ENCODE results near the gene RBM7.
A peak's percentile ranks its signal among the peaks of the same experiment; 100 is the strongest.

RBM7 gene

DNA sequence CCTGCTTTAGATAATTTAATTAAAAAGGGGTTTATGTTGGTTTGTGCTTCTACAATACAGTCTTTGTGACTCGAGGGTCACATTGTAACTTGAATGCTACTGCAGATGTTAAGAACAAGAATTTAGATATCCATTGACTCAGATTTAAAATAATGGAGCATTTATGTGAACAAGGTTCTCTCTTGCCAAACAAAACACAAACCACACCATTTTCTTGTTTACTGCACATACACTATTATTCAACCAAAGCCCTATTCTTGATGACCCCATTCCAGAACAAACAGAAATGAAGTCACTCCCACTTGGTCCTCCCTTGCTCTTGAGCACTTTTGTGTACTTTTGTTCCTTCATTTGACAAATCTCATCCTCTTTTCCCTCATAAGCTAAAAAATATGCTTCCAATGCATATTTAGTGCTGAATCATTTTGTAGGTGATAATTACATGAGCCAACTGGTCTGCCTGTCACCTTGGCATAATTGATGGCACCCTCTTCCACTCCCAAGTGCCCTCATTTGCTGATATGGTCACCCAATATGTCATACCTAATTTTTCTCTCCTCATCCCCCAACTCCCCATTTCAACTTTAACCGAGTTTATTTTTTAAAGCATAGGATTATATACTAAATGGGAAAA is 3.0 kb upstream of the RBM7 start:
- no peak for DNase-seq

DNA sequence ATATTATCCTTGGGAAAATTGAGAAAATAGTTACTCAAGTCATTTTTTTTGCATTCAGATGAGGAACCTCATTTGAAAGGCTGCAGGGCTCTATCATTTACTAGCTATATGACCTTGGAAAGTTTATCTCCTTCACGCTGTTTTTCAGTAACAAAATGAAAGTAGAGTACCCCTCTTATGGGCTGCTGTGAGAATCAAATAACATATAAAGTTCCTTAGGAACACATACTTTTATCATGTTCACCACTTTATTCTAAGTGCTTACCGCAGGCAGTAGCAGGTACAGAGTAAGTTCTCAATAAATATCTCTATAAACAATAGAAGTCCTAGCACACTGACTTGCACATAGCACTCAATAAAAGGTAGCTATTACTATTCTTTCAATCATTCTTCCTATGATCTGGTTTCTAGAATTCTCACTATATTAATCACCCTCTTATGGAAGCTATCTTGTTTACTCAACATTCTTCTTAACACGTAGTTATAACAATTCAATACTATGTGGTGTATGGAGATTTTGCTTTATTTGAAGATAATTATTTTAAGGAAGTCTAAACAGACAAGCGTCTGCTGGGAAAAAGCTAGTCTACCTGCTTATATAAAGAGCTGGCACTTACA is 2.1 kb upstream of the RBM7 start:
- no peak for DNase-seq

DNA sequence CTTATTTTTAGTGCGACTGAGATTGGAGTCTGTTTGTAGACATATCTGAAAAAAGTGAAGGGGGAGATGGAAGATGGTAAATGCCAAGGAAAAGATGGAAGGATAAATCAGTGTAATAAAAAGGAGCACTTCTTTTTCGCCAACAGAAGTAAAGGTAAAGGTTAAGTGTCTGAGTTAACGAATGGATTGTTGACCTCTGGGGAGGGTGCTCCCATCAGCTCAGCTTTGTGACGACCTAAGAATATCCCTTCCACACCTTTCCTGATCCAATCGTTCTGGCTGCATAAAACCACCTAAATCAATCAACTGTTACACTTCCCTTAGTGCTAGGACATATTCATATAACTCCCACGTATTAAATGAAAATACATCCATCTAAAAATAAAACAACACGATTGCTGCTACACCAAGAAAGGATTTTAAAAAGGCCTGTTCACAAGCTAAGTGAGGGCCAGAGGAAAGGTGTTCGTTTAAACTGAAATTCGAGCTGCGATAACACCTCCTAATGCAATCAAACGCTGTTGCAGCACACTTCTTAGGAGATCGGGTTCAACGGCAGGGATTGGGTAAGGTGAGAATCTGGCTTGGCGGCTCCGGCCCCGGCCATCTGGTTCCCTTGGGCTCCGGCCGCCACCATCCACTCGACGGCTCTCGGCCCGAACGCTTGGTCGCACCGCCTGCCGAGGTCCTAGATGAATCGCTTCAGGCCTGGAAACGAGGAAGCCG is 813 bp upstream of the RBM7 start:
- DNase-seq = no peak

DNA sequence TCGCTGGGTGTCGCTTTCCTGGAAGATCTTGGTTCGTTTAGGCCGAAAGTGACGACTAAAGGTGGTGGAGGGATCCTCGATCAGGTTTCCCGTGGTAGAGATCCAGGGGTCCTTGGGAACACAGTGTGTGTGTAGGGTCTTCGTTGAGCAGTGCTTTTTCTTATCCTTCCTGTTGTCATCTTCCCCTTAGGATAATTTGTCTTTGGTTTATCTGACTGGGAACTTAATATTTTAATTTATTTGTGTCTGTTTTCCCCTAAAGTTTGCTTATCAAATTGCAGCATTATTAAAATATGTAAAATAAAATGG is 403 bp downstream of the RBM7 start:
- DNase-seq = no peak

DNA sequence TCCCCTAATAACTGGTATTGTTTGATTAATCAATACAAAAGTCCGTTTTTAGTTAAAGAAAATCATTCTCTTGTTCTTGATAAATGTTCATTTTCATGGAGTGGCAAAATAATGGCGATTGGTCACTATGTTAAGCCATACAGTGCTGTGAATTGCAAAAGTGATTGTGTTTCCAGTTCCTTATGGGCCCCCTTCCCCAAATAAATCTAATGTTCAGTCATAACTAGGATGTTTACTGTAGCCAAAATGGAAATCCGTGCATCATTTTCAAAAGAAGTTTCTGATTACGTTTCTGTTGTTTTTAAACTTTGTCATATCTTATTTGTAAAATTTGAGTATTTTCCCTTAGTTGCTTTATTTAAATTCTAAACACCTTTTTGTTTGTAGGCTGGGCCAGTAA is 845 bp downstream of the RBM7 start:
- DNase-seq = no peak

DNA sequence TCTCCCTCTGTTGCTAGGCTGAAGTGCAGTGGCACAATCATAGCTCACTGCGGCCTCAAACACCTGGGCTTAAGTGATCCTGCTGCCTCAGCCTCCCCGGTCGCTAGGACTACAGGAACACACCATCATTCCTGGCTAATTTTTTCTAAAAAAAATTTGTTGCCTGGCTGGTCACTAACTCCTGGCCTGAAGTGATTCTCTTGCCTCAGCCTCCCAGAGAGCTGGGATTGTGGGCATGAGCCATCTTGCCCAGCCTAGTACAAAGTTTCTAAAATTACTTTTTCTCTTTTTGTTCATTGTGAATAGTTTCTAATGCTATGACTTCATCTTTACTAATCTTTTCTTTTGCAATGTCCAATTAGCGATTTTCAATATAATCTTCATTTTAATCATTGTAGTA is 12.5 kb downstream of the RBM7 start:
- DNase-seq = no peak

DNA sequence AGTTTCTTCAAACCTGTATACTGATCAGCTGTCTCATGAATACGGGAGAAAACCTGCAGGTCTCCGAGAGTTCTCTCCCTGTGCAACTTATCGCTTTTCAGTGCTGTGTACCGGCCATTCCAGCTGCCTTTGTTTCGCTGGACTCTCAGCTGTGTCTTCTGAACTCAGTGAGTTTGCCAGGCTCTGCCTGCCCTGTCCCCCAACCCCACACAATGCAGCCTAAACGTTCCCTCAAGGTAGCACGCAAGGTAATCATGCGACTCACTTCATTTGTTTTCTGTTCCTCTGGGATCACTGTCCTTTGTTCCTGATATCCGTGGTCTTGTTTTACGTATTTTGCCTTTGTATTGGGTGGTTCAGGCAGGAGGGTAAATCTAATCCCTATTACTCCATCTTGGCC is 13.5 kb downstream of the RBM7 start:
- no peak for DNase-seq

DNA sequence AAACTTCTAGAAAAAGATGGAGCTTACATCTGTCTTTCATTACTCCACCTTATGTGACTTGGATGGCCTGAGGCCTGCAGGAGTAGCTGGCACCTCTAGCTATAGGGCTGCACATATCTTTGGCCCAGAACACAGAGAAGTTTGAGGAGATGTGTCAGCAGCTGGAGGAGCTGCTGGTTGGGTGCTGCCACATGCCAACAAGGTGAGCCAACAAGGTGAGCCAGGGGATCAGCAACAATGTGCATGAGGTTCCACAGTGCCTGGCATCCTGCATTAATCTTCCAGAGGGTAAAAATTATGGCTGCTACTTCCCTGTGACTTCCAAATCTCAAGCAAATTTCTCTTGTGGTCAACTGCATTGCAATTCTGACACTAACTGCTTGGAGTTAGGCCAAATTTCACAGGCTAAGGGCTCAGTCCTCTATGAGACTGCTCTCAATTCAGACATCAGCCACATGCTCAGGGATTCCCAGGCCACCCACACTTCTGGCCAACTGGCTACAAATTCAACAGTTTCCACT is 16.0 kb downstream of the RBM7 start:
- no peak for DNase-seq

DNA sequence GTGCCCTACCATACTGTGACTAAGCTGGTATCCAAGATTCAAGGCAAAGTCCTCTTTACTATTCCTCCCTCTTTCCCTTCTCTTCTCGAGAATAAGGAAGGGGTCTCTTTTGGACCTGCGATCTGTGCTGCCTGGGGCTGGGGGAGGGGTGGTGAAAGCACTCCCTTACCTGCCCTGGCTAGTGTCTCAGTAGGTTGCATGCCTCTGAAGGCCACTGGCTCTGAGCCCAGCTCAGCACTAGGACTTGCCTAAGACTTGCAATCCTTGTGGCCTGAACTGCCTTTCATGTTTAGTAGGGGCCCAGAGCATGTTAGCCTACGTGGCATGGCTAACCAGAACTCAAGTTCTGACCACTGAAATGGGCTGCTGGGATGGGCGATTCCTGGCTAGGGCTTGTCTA is 25.8 kb downstream of the RBM7 start:
- DNase-seq = no peak

DNA sequence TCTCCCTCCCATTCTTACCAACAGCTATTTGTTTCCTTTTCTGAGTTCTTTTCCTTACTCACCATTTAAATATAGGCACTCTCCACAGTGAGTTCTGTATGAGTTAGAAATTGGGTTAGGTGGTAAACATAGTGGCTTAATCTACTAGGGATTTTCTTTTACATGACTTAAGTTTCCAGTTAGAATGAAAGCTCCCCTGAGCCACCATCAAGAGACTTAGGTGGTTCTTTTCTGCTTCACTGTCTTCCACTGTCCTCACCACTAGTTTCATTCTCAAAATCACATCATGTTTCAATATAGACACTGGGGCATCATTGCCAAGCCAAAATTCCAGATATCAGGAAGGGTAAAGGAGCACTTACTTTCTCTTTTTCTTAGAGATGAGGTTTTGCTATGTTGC is 29.8 kb downstream of the RBM7 start:
- no peak for DNase-seq

DNA sequence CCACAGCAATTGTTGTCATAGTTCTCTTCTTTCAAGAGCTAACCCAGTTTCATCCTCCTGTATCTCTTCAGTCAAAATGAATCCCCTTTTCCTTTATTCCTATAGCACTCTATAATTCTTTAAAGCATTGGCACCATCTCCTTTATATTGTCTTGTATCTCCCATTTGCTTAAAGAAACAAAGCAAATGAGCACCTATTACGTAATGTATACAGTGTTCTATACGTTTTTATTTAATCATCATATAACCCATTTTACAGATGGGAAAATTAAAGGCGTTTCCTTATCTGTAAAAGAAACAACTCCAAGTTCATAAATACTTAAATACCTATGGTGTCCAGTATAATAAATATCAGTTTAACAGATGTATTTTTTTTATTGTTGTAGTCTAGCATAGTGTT is 32.4 kb downstream of the RBM7 start:
- DNase-seq = no peak

DNA sequence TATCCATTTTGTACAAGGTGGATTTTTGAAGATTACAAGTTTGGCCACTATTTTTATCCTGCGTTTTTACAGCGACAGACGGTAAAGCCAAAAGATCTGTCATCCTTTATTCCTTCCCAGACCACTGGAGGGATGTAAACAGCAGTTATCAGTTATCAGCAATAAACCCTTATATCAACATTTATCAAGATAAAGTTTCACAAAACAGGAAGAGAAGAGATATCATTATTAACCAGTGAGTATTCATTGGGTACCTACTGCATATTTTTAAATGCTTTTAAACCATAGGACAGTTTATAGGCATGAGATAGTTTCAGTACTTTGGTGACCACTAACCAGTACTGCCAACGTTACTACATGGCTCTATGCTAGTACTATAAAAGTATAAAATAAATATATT is 32.9 kb downstream of the RBM7 start:
- no peak for DNase-seq

DNA sequence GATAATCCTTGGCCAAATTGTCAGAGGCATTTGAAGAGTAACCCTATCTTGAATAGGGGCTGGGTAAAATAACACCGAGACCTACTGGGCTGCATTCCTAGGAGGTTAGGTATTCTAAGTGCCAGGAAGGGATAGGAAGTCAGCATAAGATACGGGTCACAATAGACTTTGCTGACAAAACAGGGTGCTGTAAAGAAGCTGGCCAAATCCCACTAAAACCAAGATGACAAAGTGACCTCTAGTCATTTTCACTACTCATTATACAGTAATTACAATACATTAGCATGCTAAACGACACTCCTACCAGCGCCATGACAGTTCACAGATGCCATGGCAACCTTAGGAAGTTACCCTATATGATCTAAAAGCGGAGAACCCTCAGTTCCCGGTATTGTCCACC is 37.8 kb downstream of the RBM7 start:
- DNase-seq = no peak

DNA sequence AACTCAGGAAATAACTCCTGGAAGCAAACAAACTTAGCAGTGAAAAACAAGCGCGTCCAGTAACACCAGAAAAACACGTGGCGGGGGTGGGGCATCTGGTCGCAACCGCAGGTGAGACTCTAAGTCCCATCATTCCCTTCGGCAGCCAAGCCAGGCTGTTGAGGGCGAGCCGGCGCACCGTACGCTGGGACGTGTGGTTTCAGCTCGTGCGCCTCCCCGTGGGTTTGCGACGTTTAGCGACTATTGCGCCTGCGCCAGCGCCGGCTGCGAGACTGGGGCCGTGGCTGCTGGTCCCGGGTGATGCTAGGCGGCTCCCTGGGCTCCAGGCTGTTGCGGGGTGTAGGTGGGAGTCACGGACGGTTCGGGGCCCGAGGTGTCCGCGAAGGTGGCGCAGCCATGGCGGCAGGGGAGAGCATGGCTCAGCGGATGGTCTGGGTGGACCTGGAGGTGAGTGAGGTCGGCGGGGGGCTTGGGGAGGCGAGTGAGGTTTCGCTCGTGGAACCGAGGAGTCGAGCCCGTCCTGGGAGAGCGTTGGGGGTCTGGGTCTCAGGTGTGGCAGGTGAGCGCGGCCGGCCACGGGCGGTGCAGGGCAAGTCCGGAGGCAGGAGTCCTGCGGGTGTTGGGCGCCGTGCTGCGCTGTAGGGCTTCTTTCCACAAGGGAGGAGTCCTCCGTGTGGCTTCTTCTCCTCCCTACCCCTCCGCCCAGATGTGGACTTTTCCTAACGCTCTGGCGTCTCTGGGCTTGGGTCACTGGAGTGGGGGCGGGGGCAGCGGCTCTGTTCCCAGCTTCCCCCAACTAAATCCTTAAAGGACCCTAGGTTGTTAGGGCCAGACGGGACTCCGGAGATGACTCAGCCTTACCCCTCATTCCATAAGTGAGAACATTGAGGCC is 39.0 kb downstream of the RBM7 start, which contains the start of gene REXO2:
Gene REXO2 (plus strand): TSS at position 239 of the 892 bp plus-strand sequence. CDS start 62 bp downstream, at position 301.
- DNase-seq = peak; percentile 94

DNA sequence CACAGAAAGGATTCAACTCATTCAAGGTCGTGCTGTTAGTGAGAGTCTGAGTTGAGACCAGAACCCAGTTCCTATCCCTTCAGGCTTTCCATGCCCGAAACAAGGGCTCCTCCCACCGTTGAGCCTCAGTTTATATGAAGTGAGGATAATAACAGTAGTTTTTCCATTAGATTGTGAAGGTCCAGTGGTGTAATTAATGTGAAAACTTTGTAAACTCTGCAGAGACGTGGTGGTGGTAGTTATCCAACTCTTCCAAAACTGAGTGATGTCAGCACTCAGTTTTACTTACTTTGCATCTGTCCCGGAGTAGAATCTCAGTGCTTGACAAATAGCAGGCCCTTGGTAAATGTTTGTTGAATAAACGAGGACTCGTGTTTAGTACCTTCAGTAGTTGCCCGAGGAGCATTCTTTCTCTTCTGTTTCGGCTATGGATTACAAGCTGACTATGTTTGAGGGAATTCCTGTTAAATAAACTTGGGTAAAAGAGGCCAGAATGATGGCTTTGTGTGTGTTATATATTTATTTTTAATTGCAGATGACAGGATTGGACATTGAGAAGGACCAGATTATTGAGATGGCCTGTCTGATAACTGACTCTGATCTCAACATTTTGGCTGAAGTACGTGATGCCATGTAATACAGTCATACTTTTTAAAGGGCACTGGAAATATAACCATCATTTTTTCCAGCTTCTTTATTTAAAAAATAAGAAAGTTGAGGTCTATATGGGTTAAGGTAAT is 39.8 kb downstream of the RBM7 start:
- no peak for DNase-seq

DNA sequence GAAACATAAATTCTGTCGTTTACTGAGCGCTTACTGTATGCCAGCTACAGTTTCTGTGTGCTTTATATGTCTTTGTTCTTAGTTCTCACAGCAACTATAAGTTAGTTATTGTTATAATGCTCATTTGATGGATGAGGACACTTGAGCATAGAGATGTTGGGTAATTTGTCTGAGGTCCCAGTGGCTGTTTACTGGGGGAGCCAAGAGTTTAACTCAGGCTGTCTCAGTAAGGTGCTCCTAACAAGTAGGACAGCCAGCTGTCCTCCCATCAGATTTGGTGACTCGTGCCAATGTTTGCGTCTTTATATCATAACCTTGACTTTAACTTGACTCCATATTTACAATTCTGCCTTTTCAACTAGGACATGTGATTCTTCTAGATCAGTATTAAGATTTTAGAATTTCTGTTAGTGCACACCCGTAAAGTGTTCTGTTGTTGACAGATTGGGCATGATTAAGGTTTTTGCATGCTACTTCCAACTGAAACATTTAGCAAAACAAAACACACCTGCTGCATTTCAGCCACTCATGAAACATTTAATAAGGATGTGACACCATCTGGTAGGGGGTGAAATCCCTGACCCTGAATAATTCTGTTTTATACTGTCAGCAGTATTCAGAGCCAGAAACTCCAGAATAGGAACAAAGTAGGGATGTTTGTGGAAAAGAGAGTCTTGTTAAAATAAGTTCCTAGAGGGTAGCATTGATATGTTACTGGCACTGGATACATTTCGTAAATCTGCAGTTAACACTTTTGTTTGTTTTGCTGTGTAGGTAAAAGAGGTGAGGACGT is 40.7 kb downstream of the RBM7 start:
- no peak for DNase-seq

DNA sequence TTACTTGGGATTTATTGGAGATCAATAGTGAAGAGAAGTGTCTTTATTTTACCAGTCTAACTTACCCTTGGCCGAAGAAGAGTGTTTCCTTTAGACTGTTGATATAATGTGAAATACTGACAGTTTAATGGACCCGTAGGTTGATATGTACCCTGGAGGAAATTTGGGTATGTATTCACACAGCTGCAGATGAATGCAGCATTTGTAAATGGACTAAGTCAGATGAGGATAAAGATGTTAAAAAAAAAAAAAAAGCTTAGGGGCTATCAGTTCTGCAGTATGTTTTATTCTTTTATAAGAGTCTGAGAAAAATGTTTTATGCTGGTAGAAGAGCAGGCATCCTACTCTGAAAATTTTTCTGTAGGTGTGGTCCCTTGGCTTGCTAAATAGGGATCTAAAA is 41.5 kb downstream of the RBM7 start:
- DNase-seq = no peak

DNA sequence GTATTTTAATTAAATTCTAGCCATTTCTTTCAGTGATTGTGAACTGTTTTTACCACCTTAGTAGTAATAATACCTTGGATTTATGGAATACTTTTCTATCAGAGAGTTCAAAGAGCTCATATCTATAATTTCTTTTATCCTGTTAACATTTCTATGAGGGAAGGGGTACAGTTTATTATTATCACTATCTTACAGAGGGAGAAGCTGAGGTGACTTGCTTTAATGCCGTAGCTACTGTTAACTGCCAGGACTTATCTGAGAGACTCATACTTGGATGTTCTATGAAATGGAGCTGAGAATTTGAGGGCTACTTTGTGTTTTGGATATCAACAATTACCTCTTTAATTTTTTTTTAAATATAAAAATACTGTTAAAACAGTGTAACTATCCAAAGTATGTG is 42.1 kb downstream of the RBM7 start:
- DNase-seq = no peak

DNA sequence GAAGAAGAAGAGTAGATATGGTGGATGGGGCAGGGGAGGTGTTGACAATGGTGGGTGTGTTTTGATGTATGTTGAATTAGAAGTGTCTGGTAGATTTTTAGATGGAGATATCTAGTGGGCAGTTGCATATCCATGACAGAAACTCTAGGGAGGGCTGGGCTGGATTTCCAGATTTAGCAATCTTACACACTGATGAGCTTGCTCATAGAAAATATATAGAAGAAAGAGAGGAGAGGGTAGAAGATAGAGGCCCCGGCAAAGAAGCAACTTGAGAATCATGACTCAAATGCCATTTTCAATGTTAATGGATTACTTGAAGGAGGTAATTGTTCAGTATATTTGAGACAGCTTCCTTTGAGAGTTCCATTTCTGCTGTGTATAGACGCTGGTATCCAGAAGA is 47.0 kb downstream of the RBM7 start:
- DNase-seq = no peak

DNA sequence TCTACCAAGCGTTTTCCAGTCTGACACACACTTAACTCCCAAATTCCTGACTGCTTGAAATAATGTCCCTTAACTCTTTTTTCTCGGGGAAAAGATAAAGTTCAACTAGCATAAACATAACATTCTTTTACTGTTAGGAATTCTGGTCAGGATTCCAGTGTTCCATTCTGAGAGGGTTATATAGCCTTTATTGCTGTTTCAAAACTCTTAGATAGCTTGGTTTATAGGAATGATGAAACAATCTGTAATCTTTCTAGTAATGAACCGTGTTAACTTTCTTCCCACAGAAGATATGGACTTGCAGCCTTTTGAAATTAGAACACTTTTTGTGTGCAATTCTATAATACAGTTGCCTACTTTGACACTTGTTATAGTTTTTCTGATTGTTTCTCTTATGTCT is 47.4 kb downstream of the RBM7 start:
- DNase-seq = no peak

DNA sequence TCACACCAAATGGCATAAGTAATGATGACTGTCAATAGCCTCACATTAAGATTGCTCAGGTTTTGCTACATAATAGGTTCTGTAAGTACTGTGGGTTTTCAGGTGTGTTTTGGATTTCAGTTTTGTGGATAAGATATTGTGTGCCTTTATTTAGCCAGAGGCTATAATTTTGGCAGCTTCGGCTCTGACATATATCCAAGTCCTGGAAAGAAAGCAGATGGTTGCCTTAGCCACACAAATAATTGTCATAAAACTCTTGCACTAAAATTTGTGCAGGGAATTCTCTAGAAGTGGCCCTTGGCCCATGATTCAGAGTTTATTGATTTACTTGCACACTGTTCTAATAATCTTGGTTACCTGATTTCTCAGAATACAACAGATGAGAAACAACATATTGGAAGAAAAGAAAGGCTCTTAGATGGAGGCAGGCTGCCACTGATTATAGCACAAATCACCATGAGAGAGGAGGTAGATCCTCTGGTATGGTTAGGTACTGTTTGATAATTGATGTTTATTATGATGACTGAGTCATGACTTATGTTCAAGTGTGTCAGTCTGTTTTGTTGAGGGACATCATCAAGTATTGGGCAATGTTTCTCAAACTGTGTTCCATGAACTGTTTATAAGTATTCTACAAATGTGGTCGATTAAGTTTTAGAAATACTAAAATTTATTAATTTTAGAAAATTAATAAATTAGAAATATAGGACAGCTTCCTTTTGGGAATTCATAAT is 48.5 kb downstream of the RBM7 start:
- DNase-seq = no peak
